WERI-Rb-1 (cell line): ENCODE measurements around the gene SDHAF3.

ENCODE experiments used
- DNase-seq: peaks from one replicate; pipeline ENCODE4 v3.0.0-alpha.2; 2020
- H3K27ac ChIP-seq: fragments of 250-450 bp; sonication (Bioruptor Pico); 2 replicates; pipeline ENCODE4 v1.5.1; 2020; ENCODE audit warnings: mild to moderate bottlenecking, moderate library complexity
- H3K27me3 ChIP-seq: fragments of 250-450 bp; sonication (Bioruptor Pico); 2 replicates; pipeline ENCODE4 v1.5.1; 2021; ENCODE audit warnings: mild to moderate bottlenecking, low read depth, moderate library complexity; ENCODE audit not compliant: insufficient read depth, severe bottlenecking
- H3K36me3 ChIP-seq: fragments of 250-450 bp; sonication (Bioruptor Pico); 2 replicates; pipeline ENCODE4 v1.5.1; 2020; ENCODE audit warnings: mild to moderate bottlenecking, moderate library complexity
- H3K4me3 ChIP-seq: 2 replicates; pipeline ENCODE4 v1.5.1; 2011; ENCODE audit warnings: low read depth, mild to moderate bottlenecking, control low read depth, low read length
- H3K9me3 ChIP-seq: fragments of 250-450 bp; sonication (Bioruptor Pico); 2 replicates; pipeline ENCODE4 v1.5.1; 2021; ENCODE audit warnings: mild to moderate bottlenecking, moderate library complexity; ENCODE audit not compliant: severe bottlenecking
- TF ChIP-seq, protein P1 (sequence below): IDR thresholded peaks from 2 replicates; pipeline ENCODE4 v1.5.1; 2011; ENCODE audit warnings: low read depth, mild to moderate bottlenecking, control low read depth, inconsistent platforms, low read length

SDHAF3 gene

DNA sequence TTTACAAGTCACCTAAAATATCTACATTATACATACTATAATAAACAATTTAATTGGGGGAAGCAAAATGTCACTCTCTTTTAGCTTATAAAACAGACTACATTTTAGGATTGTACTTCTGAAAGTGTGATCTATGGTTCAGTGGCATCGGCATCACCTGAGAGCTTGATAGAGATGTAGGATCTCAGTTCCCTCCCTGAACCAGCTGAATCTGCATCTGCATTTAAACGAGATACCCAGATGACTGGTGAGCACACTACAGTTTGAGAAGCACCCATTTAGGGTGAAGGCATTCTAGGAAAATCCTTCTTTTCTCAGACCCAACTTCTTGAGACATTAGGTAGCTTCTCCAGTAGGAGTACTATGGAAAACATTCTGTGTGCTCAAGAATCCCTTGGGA, 21.5 kb upstream of the SDHAF3 start:
- H3K9me3 ChIP-seq: no peaks in the 10 kb centered on the region
- no peak overlapping the region for H3K4me3 ChIP-seq
- H3K27me3 ChIP-seq: no peaks in the 10 kb centered on the region
- no peak for DNase-seq
- no peaks in the 10 kb centered on the region for H3K36me3 ChIP-seq
- TF ChIP-seq, protein P1, sequence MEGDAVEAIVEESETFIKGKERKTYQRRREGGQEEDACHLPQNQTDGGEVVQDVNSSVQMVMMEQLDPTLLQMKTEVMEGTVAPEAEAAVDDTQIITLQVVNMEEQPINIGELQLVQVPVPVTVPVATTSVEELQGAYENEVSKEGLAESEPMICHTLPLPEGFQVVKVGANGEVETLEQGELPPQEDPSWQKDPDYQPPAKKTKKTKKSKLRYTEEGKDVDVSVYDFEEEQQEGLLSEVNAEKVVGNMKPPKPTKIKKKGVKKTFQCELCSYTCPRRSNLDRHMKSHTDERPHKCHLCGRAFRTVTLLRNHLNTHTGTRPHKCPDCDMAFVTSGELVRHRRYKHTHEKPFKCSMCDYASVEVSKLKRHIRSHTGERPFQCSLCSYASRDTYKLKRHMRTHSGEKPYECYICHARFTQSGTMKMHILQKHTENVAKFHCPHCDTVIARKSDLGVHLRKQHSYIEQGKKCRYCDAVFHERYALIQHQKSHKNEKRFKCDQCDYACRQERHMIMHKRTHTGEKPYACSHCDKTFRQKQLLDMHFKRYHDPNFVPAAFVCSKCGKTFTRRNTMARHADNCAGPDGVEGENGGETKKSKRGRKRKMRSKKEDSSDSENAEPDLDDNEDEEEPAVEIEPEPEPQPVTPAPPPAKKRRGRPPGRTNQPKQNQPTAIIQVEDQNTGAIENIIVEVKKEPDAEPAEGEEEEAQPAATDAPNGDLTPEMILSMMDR: no peak
- H3K27ac ChIP-seq: no peak overlapping the region

DNA sequence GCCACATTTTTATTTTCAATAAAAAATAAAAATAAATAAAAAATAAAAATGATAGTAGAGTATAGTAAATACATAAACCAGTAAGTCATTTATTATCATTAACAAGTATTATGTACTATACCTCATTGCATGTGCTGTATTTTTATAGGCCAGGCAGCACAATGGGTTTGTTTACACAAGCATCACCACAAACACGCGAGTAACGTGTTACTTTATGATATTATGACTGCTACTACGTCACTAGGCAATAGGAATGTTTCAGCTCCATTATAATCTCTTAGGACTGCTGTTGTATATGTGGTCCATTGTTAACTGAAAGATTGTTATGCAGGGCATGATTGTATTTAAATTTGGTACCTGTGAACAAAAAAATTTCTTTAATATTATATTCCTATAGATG, 20.8 kb upstream of the SDHAF3 start:
- Histone ChIP-seq H3K27ac (no peak overlapping the region), H3K9me3 (no peaks in the 10 kb centered on the region), H3K27me3 (no peaks in the 10 kb centered on the region), H3K4me3 (no peak overlapping the region), H3K36me3 (no peaks in the 10 kb centered on the region)
- no peak for DNase-seq
- TF ChIP-seq, protein P1: no peak

DNA sequence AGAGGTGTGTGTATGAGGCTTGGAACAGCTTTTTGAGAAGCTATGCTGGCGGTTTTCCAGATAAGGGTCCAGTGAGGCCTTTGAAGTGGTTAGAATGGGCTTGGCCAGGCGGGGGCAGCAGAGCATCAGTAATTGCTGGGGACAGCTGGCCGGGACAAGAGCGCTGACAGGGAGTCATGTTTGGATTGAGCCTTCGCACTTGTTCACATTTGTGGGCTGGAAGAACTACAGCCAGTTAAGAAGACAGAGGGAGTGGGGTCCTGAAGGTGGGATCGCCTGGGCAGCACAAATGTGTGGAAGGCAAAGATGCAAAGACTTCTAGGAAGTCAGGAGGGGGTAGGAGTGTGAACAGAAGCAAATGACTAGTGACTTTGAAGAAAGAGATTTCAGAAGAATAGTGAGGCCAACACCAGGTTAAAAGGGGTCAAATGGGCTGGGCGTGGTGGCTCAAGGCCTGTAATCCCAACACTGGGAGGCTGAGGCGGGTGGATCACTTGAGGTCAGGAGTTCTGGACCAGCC, 12.7 kb upstream of the SDHAF3 start:
- Histone ChIP-seq H3K36me3 (no peaks in the 10 kb centered on the region), H3K27ac (no peak overlapping the region), H3K9me3 (no peaks in the 10 kb centered on the region), H3K4me3 (no peak overlapping the region), H3K27me3 (no peaks in the 10 kb centered on the region)
- DNase-seq: peak; percentile 87
- TF ChIP-seq, protein P1: peak; percentile 74

GRCh38 chr7:97107192-97107800, 10.2 kb upstream of the SDHAF3 start:
- H3K9me3 ChIP-seq: no peaks in the 10 kb centered on the region
- no peak overlapping the region for H3K27ac ChIP-seq
- no peaks in the 10 kb centered on the region for H3K27me3 ChIP-seq
- TF ChIP-seq, protein P1: no peak
- no peak overlapping the region for H3K4me3 ChIP-seq
- no peak for DNase-seq
- no peaks in the 10 kb centered on the region for H3K36me3 ChIP-seq

GRCh38 chr7:97116308-97116707, 1.2 kb upstream of the SDHAF3 start:
- no peak for DNase-seq
- no peak overlapping the region; the same call in 1 of the 2 replicates for H3K27ac ChIP-seq
- H3K4me3 ChIP-seq: no peak overlapping the region
- no peaks in the 10 kb centered on the region for H3K9me3 ChIP-seq
- H3K36me3 ChIP-seq: no peaks in the 10 kb centered on the region; the same call in 1 of the 2 replicates
- no peaks in the 10 kb centered on the region for H3K27me3 ChIP-seq
- TF ChIP-seq, protein P1: no peak

- Histone ChIP-seq H3K4me3 (peak overlapping the region; percentile 50), H3K36me3 (no peaks in the 10 kb centered on the region; the same call in 1 of the 2 replicates), H3K27me3 (no peaks in the 10 kb centered on the region), H3K9me3 (no peaks in the 10 kb centered on the region), H3K27ac (peak overlapping the region; percentile 91)
- TF ChIP-seq, protein P1: no peak
- peak; percentile 12 for DNase-seq
Observed at GRCh38 chr7:97117035-97117371, 495 bp upstream of the SDHAF3 start.
